GM19438 (cell line): ENCODE measurements around the gene LUC7L.
A peak's percentile ranks its signal among the peaks of the same experiment; 100 is the strongest.
"Not testable (repeated sequence)": the region's sequence is repeated elsewhere in the genome, so short reads cannot be mapped to it uniquely, and the experiment has no call there.

Source experiments
- ATAC-seq: cut with Tn5 transposase; IDR thresholded peaks from one replicate; pipeline ENCODE4 v1.9.1; 2021; ENCODE audit warnings: low read depth; ENCODE audit not compliant: unreplicated experiment

Gene LUC7L

GRCh38 chr16:228852-229730, at the start of gene LUC7L:
TSS of gene LUC7L (minus strand) at chr16:229449. CDS start at chr16:229339, 110 bp downstream.
- ATAC-seq, result peak; percentile 81

- no peak for ATAC-seq
Observed at GRCh38 chr16:278863-279366, 49.7 kb upstream of the LUC7L start.

GRCh38 chr16:276426-277077, 47.3 kb upstream of the LUC7L start:
- no peak for ATAC-seq

- no peak for ATAC-seq
Observed at GRCh38 chr16:275786-276232, 46.6 kb upstream of the LUC7L start, which contains the start of gene RGS11. TSS of gene RGS11 (minus strand) at chr16:275944. CDS start at chr16:275911, 33 bp downstream.

GRCh38 chr16:275041-275641, 45.9 kb upstream of the LUC7L start:
- no peak for ATAC-seq

- ATAC-seq, result no peak
Observed at GRCh38 chr16:273547-274421, 44.5 kb upstream of the LUC7L start.

GRCh38 chr16:272633-273546, 43.6 kb upstream of the LUC7L start:
- no peak for ATAC-seq

- no peak for ATAC-seq
Observed at GRCh38 chr16:270381-271255, 41.4 kb upstream of the LUC7L start.

GRCh38 chr16:269061-269796, 40.0 kb upstream of the LUC7L start:
- ATAC-seq, result no peak

GRCh38 chr16:268141-269053, 39.1 kb upstream of the LUC7L start:
- ATAC-seq, result no peak

- ATAC-seq, result not testable (repeated sequence)
Observed at GRCh38 chr16:267562-267961, 38.3 kb upstream of the LUC7L start.

GRCh38 chr16:266258-267164, 37.3 kb upstream of the LUC7L start:
- no peak for ATAC-seq

GRCh38 chr16:265711-266110, 36.5 kb upstream of the LUC7L start:
- ATAC-seq, result no peak

- ATAC-seq, result no peak
Observed at GRCh38 chr16:265002-265529, 35.8 kb upstream of the LUC7L start.

- ATAC-seq, result no peak
Observed at GRCh38 chr16:264440-264951, 35.2 kb upstream of the LUC7L start.
